IMR-90 (cell line): ENCODE results near the gene HHIPL1. TPM values are rescaled to one million over a fixed set of nuclear protein-coding genes. Genes with fewer than 3 reads are reported as not detected.

ENCODE experiments used
- ATAC-seq: fragments of 200-7000 bp; cut with Tn5 transposase; 2 replicates; pipeline ENCODE4 v1.9.1; 2020; ENCODE audit warnings: low read depth, mild to moderate bottlenecking, moderate library complexity
- BruUV-seq: library from RNA; stranded (reverse); fragments of 400-500 nt; replicated peaks from 2 replicates; lab custom pipeline; 2021; lab: Mats Ljungman, UMichigan
- CTCF ChIA-PET: fragments of 300-600 bp; formaldehyde crosslinking; extraction: SDS; loops from one replicate; lab custom pipeline; 2021; ENCODE audit warnings: antibody characterized with exemption; lab: Yijun Ruan, JAX
- POLR2A ChIA-PET: fragments of 300-600 bp; sonication (Branson Sonifier 250); formaldehyde crosslinking; loops from one replicate; lab custom pipeline; 2022; ENCODE audit warnings: antibody characterized with exemption; ENCODE audit not compliant: unreplicated experiment; lab: Charles Lee
- DNase-seq: peaks from one replicate; pipeline ENCODE4 v3.0.0; 2013
- H2AFZ ChIP-seq: replicated peaks from 2 replicates; pipeline ENCODE3; 2013; ENCODE audit warnings: low read length, mild to moderate bottlenecking; ENCODE audit not compliant: poor library complexity
- H2AK5ac ChIP-seq: 2 replicates; pipeline ENCODE4 v1.6.1; 2013; ENCODE audit warnings: low read depth, low read length, inconsistent platforms
- H2AK9ac ChIP-seq: replicated peaks from 2 replicates; pipeline ENCODE3; 2013; ENCODE audit warnings: mild to moderate bottlenecking, low read depth, low read length, moderate library complexity; ENCODE audit not compliant: poor library complexity
- H2BK120ac ChIP-seq: 2 replicates; pipeline ENCODE4 v1.6.1; 2013; ENCODE audit warnings: low read depth, low read length, inconsistent platforms
- H2BK15ac ChIP-seq: 3 replicates; pipeline ENCODE4 v1.6.1; 2013; ENCODE audit warnings: low read depth, low read length, inconsistent platforms
- H2BK20ac ChIP-seq: 2 replicates; pipeline ENCODE4 v1.6.1; 2013; ENCODE audit warnings: low read depth, mild to moderate bottlenecking, inconsistent platforms, low read length, moderate library complexity
- H2BK5ac ChIP-seq: 2 replicates; pipeline ENCODE4 v1.6.1; 2013; ENCODE audit warnings: mild to moderate bottlenecking, low read depth, low read length, inconsistent platforms; ENCODE audit not compliant: poor library complexity, severe bottlenecking
- H3K14ac ChIP-seq: replicated peaks from 2 replicates; pipeline ENCODE4 v1.6.1; 2013; ENCODE audit warnings: low read depth, low read length, inconsistent platforms
- H3K18ac ChIP-seq: 2 replicates; pipeline ENCODE4 v1.6.1; 2013; ENCODE audit warnings: low read depth, low read length, control low read depth
- H3K23ac ChIP-seq: 2 replicates; pipeline ENCODE4 v1.6.1; 2013; ENCODE audit warnings: low read depth, low read length, inconsistent platforms
- H3K27ac ChIP-seq: 2 replicates; pipeline ENCODE4 v1.5.1; 2013; ENCODE audit warnings: mild to moderate bottlenecking, control low read depth, low read length; ENCODE audit not compliant: insufficient read depth
- H3K27me3 ChIP-seq: 2 replicates; pipeline ENCODE4 v1.6.1; 2013; ENCODE audit warnings: low read length; ENCODE audit not compliant: control insufficient read depth, insufficient read depth
- H3K36me3 ChIP-seq: 2 replicates; pipeline ENCODE4 v1.6.1; 2013; ENCODE audit warnings: low read length, mixed read lengths; ENCODE audit not compliant: control insufficient read depth, insufficient read depth
- H3K4ac ChIP-seq: 2 replicates; pipeline ENCODE4 v1.6.1; 2013; ENCODE audit warnings: low read depth, low read length, inconsistent platforms
- H3K4me1 ChIP-seq: 2 replicates; pipeline ENCODE4 v1.6.1; 2013; ENCODE audit warnings: low read length, mixed read lengths; ENCODE audit not compliant: control insufficient read depth, insufficient read depth
- H3K4me2 ChIP-seq: 2 replicates; pipeline ENCODE4 v1.6.1; 2013; ENCODE audit warnings: low read depth, mild to moderate bottlenecking, control low read depth, low read length, moderate library complexity
- H3K4me3 ChIP-seq: 2 replicates; pipeline ENCODE4 v1.5.1; 2013; ENCODE audit warnings: low read depth, mild to moderate bottlenecking, control low read depth, low read length, moderate library complexity; ENCODE audit not compliant: insufficient read depth
- H3K56ac ChIP-seq: 2 replicates; pipeline ENCODE4 v1.6.1; 2013; ENCODE audit warnings: low read length, inconsistent platforms; ENCODE audit not compliant: insufficient read depth; ENCODE audit errors: extremely low read depth
- H3K79me1 ChIP-seq, 2 experiments: 2 replicates each; pipeline ENCODE4 v1.6.1; 2013; ENCODE audit warnings: low read length in 2 of 2, inconsistent platforms in 1 of 2, low read depth in 1 of 2
- H3K9ac ChIP-seq: 2 replicates; pipeline ENCODE4 v1.6.1; 2013; ENCODE audit warnings: low read depth, low read length, control low read depth
- H3K9me1 ChIP-seq: 2 replicates; pipeline ENCODE4 v1.6.1; 2013; ENCODE audit warnings: low read length, inconsistent platforms; ENCODE audit not compliant: insufficient read depth
- H3K9me3 ChIP-seq: 2 replicates; pipeline ENCODE4 v1.6.1; 2013; ENCODE audit warnings: low read length; ENCODE audit not compliant: control insufficient read depth, insufficient read depth
- H4K20me1 ChIP-seq: 2 replicates; pipeline ENCODE4 v1.6.1; 2013; ENCODE audit warnings: low read length, inconsistent platforms; ENCODE audit not compliant: insufficient read depth
- H4K5ac ChIP-seq: 2 replicates; pipeline ENCODE4 v1.6.1; 2013; ENCODE audit warnings: mild to moderate bottlenecking, low read depth, low read length, control low read depth
- H4K8ac ChIP-seq, 2 experiments: 2 replicates each; pipeline ENCODE4 v1.6.1; 2013; ENCODE audit warnings: low read depth in 2 of 2, low read length in 2 of 2, control low read depth in 1 of 2, inconsistent platforms in 1 of 2
- H4K91ac ChIP-seq: 2 replicates; pipeline ENCODE4 v1.6.1; 2013; ENCODE audit warnings: low read depth, low read length, inconsistent platforms; ENCODE audit not compliant: insufficient read depth
- MAFK ChIP-seq: IDR thresholded peaks from 2 replicates; pipeline ENCODE4 v1.6.1; 2012; ENCODE audit warnings: low read depth, low read length, improper control_type of control experiment
- MXI1 ChIP-seq: IDR thresholded peaks from 2 replicates; pipeline ENCODE4 v1.6.1; 2012; ENCODE audit warnings: low read depth, mild to moderate bottlenecking, low read length, moderate library complexity, borderline replicate concordance
- RCOR1 ChIP-seq: IDR thresholded peaks from 2 replicates; pipeline ENCODE4 v1.6.1; 2012; ENCODE audit warnings: mild to moderate bottlenecking, low read length, improper control_type of control experiment; ENCODE audit not compliant: insufficient replicate concordance
- RFX5 ChIP-seq: IDR thresholded peaks from 2 replicates; pipeline ENCODE4 v1.8.0; 2012; ENCODE audit warnings: low read depth, mild to moderate bottlenecking, low read length, moderate library complexity
- SMC3 ChIP-seq: fragments of 150-350 bp; IDR thresholded peaks from 2 replicates; pipeline ENCODE4 v1.6.1; 2016; ENCODE audit warnings: low read depth, mild to moderate bottlenecking, antibody characterized with exemption, low read length, moderate library complexity
- WGBS, 2 experiments: methylation state at CpG; one replicate each; pipeline versions ENCODE4 v1.1.5 to v1.1.7; 2013; ENCODE audit warnings: missing lambda C conversion rate in 2 of 2; ENCODE audit not compliant: insufficient read length in 1 of 2; ENCODE audit errors: extremely low coverage in 2 of 2; 5-methylcytosine and 5-hydroxymethylcytosine counted together
- dilution Hi-C: fragments of 300-500 bp; cut with HindIII; formaldehyde crosslinking; loops from one replicate; pipeline ENCODE4 v1.14.3; 2018; ENCODE audit warnings: low sequenced_read_pairs; ENCODE audit not compliant: unreplicated experiment
- in situ Hi-C: fragments of 300-500 bp; cut with MboI; formaldehyde crosslinking; loops from 3 replicates; pipeline ENCODE4 v1.14.3; 2019; ENCODE audit warnings: low sequenced_read_pairs, inconsistent platforms, mixed read lengths
- intact Hi-C: fragments of 100-400 bp; cut with micrococcal nuclease; formaldehyde crosslinking; loops from 2 replicates; pipeline ENCODE4 v1.10.0; 2022
- polyA plus RNA-seq, 3 experiments: library from polyadenylated mRNA; depleted of rRNA; stranded (reverse); fragments of >200 nt; gene quantifications; 2 replicates each; pipeline ENCODE4 v1.2.3, GENCODE V29; 2012; ENCODE audit warnings: low replicate concordance in 1 of 3
- total RNA-seq: library from RNA; depleted of rRNA; stranded (reverse); fragments of >200 nt; gene quantifications from 2 replicates; pipeline ENCODE4 v1.2.3, GENCODE V29; 2012
- TF ChIP-seq, protein P1 (sequence below): fragments of 150-350 bp; IDR thresholded peaks from 2 replicates; pipeline ENCODE4 v1.6.1; 2016; ENCODE audit warnings: low read depth, mild to moderate bottlenecking, low read length, moderate library complexity, borderline replicate concordance

HHIPL1 gene
- total and polyA plus RNA-seq, 2 of the 4 experiments (the other 2 are of a cell fraction): 0.65 to 0.72 TPM

- H4K20me1 ChIP-seq: no peaks in the 10 kb centered on the region
- no peak overlapping the region for H3K23ac ChIP-seq
- no peak overlapping the region for H2AK5ac ChIP-seq
- no peak overlapping the region for H3K4me3 ChIP-seq
- no peaks in the 10 kb centered on the region for H3K36me3 ChIP-seq
- H3K4ac ChIP-seq: no peak overlapping the region
- H2BK120ac ChIP-seq: no peak overlapping the region
- ATAC-seq (no peak), DNase-seq (no peak)
- H4K8ac ChIP-seq: no peak overlapping the region
- no peak overlapping the region for H3K56ac ChIP-seq
- H3K4me1 ChIP-seq: peaks cover 8% of the 10 kb centered on the region
- ChIA-PET POLR2A (no interaction called here), CTCF (no interaction called here)
- in situ Hi-C loops: loop anchor here (5.0 kb wide), 1 partner anchor 202 kb away; no protein-coding TSS in a partner anchor
- TF ChIP-seq MAFK (no peak), MXI1 (no peak), SMC3 (no peak), RCOR1 (no peak), RFX5 (no peak)
- TF ChIP-seq, protein P1, sequence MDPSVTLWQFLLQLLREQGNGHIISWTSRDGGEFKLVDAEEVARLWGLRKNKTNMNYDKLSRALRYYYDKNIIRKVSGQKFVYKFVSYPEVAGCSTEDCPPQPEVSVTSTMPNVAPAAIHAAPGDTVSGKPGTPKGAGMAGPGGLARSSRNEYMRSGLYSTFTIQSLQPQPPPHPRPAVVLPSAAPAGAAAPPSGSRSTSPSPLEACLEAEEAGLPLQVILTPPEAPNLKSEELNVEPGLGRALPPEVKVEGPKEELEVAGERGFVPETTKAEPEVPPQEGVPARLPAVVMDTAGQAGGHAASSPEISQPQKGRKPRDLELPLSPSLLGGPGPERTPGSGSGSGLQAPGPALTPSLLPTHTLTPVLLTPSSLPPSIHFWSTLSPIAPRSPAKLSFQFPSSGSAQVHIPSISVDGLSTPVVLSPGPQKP: no peak
- H4K91ac ChIP-seq: no peak overlapping the region
- no peak overlapping the region for H3K14ac ChIP-seq
- H3K79me1 ChIP-seq: no peaks in the 10 kb centered on the region; a peak in 1 of 4 replicates
- no peak overlapping the region for H2AK9ac ChIP-seq
- BruUV-seq: no TSS peak
- no peaks in the 10 kb centered on the region for H3K9me1 ChIP-seq
- H2BK15ac ChIP-seq: no peak overlapping the region
- H3K27me3 ChIP-seq: peaks cover 19% of the 10 kb centered on the region
- no peak overlapping the region for H3K4me2 ChIP-seq
- dilution Hi-C loops: no loop called here
- H2BK5ac ChIP-seq: no peak overlapping the region
- H2BK20ac ChIP-seq: no peak overlapping the region
- H3K9me3 ChIP-seq: peaks cover 18% of the 10 kb centered on the region
- H3K27ac ChIP-seq: no peak overlapping the region
- no peak overlapping the region for H4K5ac ChIP-seq
- H3K18ac ChIP-seq: no peak overlapping the region
- no peak overlapping the region for H2AFZ ChIP-seq
- intact Hi-C loops: loop anchor here (5.0 kb wide), 1 partner anchor 158 kb away; no protein-coding TSS in a partner anchor
- no peak overlapping the region for H3K9ac ChIP-seq
- 80% methylated on average over 1 of the region's 5 CpGs; no CpG with 5 or more reads in 1 of the 2 experiments for WGBS, 2 experiments
Observed at GRCh38 chr14:99679996-99680395, 35.1 kb downstream of the HHIPL1 start.
